Left lung (tissue), 10 donors: ENCODE data around the gene IMPDH2. TPM values are rescaled to one million over a fixed set of nuclear protein-coding genes. Genes with fewer than 3 reads are reported as not detected.
A peak's percentile ranks its signal among the peaks of the same experiment; 100 is the strongest.

Experiments used
- ATAC-seq: fragments of 200-7000 bp; cut with Tn5 transposase; one replicate; pipeline ENCODE4 v1.9.1; 2020; ENCODE audit warnings: moderate library complexity
- DNase-seq, 4 donors: peaks; one replicate each; pipeline ENCODE4 v3.0.0-alpha.2; 2013 to 2020
- H3K27ac ChIP-seq, 2 donors: fragments of 200-600 bp; sonication (generic) in 1 of 2; one replicate each; pipeline versions ENCODE4 v1.5.0 to v1.8.0; 2020 to 2021
- H3K27me3 ChIP-seq, 2 donors: fragments of 200-600 bp; sonication (generic) in 1 of 2; one replicate each; pipeline versions ENCODE4 v1.5.0 to v1.8.0; 2020 to 2021
- H3K36me3 ChIP-seq, 2 donors: fragments of 200-600 bp; sonication (generic) in 1 of 2; one replicate each; pipeline versions ENCODE4 v1.5.0 to v1.8.0; 2020 to 2021
- H3K4me1 ChIP-seq, 2 donors: fragments of 200-600 bp; one replicate each; pipeline ENCODE4 v1.8.0; 2021
- H3K4me3 ChIP-seq, 2 donors: fragments of 200-600 bp; sonication (generic) in 1 of 2; one replicate each; pipeline versions ENCODE4 v1.5.0 to v1.8.0; 2020 to 2021; ENCODE audit warnings: mild to moderate bottlenecking in 1 of 2
- H3K9me3 ChIP-seq, 2 donors: fragments of 200-600 bp; sonication (generic) in 1 of 2; one replicate each; pipeline versions ENCODE4 v1.5.0 to v1.8.0; 2020 to 2021
- intact Hi-C, 2 donors: fragments of 100-400 bp; cut with DNase I; formaldehyde crosslinking; loops; one replicate each; pipeline versions ENCODE4 v1.11.2 to v1.14.2; 2022
- polyA plus RNA-seq, 6 donors: library from polyadenylated mRNA; unstranded; fragments of 120-200 nt; gene quantifications; one replicate each; pipeline ENCODE4 v1.2.1, GENCODE V29; 2013; ENCODE audit not compliant: insufficient read length in 6 of 6
- total RNA-seq, 2 donors: library from RNA; stranded (reverse); fragmentation: NEBNext Ultra II Directional; extraction: Animal tissue kit (Norgen Biotek cat#: 25700); gene quantifications; one replicate each; pipeline ENCODE4 v1.2.1, GENCODE V29; 2021
- TF ChIP-seq, protein P1 (sequence below), 2 donors: fragments of 200-600 bp; sonication (generic) in 1 of 2; IDR thresholded peaks; one replicate each; pipeline versions ENCODE4 v1.5.0 to v1.8.0; 2021; ENCODE audit warnings: antibody characterized with exemption in 2 of 2
- donor health status: DM: no; HTN: yes; CAD: no.
- donor health status: DM: no; HTN: no; CAD: no.

IMPDH2 gene
- total and polyA plus RNA-seq, 8 donors = 136 to 321 (median 296) TPM

DNA sequence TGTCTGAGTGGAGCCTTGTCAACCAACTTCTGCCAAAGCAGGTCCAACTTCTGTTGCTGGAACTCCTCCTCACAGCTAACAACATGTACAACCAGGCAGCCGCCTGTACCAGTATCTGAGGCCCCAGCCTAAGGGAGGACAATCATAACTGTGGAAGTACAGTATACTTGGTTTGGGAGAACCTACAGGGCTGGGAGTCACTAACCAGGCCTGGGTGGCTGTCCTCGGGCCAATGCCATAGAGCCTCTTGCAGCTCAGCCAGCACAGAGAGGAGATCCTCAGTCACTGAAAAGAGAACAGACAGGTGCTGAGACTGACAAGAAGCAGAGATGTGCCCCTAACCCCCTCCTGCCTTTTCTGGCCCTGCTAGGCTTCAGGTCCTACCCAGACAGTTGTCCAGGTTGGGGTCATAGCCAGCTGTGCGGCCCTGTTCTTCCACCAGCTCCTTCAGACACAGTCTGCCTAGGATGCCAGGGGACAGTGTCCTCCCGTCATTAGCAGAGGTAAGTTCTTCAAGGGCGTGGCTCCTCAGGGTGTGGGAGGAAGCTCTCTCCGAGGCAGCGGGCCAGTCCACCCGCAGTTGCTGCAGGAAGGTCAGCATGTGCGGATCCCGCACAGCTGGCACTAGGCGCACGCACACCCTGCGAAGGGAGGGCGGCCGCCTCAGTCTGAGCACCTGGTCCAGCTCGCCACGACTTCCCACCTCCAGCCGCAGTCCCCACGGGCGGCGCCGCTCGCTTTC, 11.8 kb downstream of the IMPDH2 start:
- intact Hi-C loops = no loop called here
- no peaks in the 10 kb centered on the region for H3K9me3 ChIP-seq
- H3K4me1 ChIP-seq = peaks cover 23 to 37% of the 10 kb centered on the region in 2 donors
- H3K4me3 ChIP-seq = peak overlapping the region; percentile 88 to 97
- TF ChIP-seq, protein P1, sequence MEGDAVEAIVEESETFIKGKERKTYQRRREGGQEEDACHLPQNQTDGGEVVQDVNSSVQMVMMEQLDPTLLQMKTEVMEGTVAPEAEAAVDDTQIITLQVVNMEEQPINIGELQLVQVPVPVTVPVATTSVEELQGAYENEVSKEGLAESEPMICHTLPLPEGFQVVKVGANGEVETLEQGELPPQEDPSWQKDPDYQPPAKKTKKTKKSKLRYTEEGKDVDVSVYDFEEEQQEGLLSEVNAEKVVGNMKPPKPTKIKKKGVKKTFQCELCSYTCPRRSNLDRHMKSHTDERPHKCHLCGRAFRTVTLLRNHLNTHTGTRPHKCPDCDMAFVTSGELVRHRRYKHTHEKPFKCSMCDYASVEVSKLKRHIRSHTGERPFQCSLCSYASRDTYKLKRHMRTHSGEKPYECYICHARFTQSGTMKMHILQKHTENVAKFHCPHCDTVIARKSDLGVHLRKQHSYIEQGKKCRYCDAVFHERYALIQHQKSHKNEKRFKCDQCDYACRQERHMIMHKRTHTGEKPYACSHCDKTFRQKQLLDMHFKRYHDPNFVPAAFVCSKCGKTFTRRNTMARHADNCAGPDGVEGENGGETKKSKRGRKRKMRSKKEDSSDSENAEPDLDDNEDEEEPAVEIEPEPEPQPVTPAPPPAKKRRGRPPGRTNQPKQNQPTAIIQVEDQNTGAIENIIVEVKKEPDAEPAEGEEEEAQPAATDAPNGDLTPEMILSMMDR (IDR thresholded peaks at IDR 0.05) = no peak
- DNase-seq (no peak), ATAC-seq (no peak)
- H3K36me3 ChIP-seq = peaks cover 0 to 44% of the 10 kb centered on the region in 2 donors
- peak overlapping the region; percentile 59 to 89 for H3K27ac ChIP-seq
- no peaks in the 10 kb centered on the region for H3K27me3 ChIP-seq

DNA sequence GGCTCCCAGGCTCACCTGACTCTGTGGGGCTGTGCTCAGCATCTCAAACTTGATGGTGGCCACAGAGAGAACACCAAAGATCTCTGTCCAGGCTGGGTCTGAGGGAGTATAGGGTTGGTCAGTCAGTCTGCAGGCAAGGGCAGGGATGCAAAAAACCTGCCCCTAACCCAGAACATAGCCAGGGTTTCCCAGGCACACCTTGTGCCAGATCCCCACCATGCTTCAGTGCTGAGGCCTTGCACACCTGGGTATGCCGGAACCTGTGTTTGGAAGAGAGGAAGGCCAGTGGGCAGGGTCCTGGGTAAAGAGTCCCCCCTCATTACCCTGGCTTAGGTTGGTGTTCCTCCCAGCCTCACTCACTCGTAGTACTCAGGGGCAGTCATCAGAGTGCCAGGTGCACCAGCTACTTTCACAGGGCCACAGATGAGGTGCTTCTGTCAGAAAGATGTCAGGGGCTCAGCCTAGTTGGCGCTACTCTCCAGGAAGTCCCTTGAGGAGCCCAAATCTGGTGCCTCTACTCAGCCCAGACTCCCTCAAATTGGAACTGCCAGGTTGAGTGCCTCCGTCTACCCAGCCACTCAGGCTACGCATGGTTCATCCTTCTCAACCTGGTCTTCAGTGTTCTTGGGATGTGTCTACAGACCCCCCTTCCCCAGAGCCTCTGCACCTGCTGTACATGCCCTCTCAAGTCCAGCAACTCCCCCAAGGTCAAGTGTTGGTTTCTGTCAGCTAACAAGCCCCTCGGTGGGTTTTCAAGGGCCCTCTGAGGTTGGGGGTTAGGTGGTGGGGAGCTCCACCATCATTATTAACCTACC, 12.6 kb downstream of the IMPDH2 start:
- no peaks in the 10 kb centered on the region for H3K27me3 ChIP-seq
- intact Hi-C loops = no loop called here
- H3K4me3 ChIP-seq = no peak overlapping the region
- peaks cover 0 to 52% of the 10 kb centered on the region in 2 donors for H3K36me3 ChIP-seq
- TF ChIP-seq, protein P1 (IDR thresholded peaks at IDR 0.05) = no peak
- no peak for DNase-seq
- peaks cover 23 to 36% of the 10 kb centered on the region in 2 donors for H3K4me1 ChIP-seq
- H3K27ac ChIP-seq = no peak overlapping the region
- no peak for ATAC-seq
- no peaks in the 10 kb centered on the region for H3K9me3 ChIP-seq

DNA sequence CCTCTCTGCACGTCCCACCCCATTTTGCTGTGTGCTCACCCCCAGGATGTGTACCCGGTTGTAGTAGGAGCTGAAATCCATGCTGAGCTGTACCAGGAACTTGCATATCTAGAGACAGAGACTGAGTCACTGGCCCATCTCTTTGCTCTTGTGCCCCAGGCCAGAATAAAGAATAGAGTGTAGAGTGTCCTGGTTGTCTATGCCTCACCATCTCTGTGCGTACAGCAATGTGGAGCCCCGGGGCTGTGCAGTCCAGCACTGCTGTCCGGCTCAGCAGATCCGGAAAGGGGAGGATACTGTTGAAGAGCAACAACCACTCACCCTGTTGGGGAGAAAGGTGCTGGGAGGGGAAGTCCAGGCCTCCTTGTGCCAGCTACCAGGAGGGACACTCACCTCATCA, 13.4 kb downstream of the IMPDH2 start:
- intact Hi-C loops = no loop called here
- TF ChIP-seq, protein P1 (IDR thresholded peaks at IDR 0.05) = no peak
- Histone ChIP-seq H3K27me3 (no peaks in the 10 kb centered on the region), H3K4me1 (peaks cover 23 to 35% of the 10 kb centered on the region in 2 donors), H3K36me3 (peaks cover 0 to 58% of the 10 kb centered on the region in 2 donors), H3K9me3 (no peaks in the 10 kb centered on the region), H3K4me3 (no peak overlapping the region), H3K27ac (no peak overlapping the region)
- no peak for DNase-seq
- ATAC-seq = no peak

DNA sequence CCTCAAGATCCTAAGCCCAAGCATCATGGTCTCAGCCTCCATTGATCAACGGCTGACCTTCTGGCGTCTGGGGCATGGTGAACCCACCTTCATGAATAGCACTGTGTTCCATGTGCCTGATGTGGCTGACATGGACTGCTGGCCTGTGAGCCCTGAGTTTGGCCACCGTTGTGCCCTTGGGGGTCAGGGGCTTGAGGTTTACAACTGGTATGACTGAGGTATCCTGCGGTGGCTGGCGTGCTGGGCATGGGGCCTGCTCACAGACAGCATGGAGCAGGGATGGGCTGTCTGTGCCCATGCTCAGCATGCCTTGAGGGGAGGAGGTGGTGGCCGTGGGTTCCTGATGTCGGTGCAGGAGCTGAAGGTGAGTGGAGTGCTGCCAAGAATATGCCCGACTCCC, 14.1 kb downstream of the IMPDH2 start:
- DNase-seq (no peak), ATAC-seq (no peak)
- TF ChIP-seq, protein P1 (IDR thresholded peaks at IDR 0.05) = no peak
- H3K27me3 ChIP-seq = no peaks in the 10 kb centered on the region
- no peak overlapping the region for H3K4me3 ChIP-seq
- H3K4me1 ChIP-seq = peaks cover 19 to 28% of the 10 kb centered on the region in 2 donors
- intact Hi-C loops = no loop called here
- H3K36me3 ChIP-seq = peaks cover 0 to 58% of the 10 kb centered on the region in 2 donors
- no peak overlapping the region for H3K27ac ChIP-seq
- H3K9me3 ChIP-seq = no peaks in the 10 kb centered on the region
